ENCODE results near the gene TLE6.
"Not testable (repeated sequence)": the region's sequence is repeated elsewhere in the genome, so short reads cannot be mapped to it uniquely, and the experiment has no call there.

The TLE6 gene

GRCh38 chr19:3035542-3036118 lies 58.3 kb downstream of the TLE6 start:
- Mint-ChIP-seq H3K4me1 (peaks cover 26% of the 10 kb centered on the region), H3K36me3 (no peaks in the 10 kb centered on the region), H3K27me3 (peaks cover 58% of the 10 kb centered on the region), H3K9me3 (no peaks in the 10 kb centered on the region), H3K4me3 (peak overlapping the region; percentile 75), H3K27ac (peak overlapping the region; percentile 96)
- CTCF ChIA-PET = interaction anchor here (0.6 to 2.5 kb wide), 5 partner anchors 68 to 182 kb away, joined by 3 to 12 read pairs (median 6); no protein-coding TSS in a partner anchor
- peak; percentile 97 for DNase-seq

GRCh38 chr19:3036119-3036976 lies 59.0 kb downstream of the TLE6 start:
- H3K36me3 Mint-ChIP-seq = no peaks in the 10 kb centered on the region
- CTCF ChIA-PET = interaction anchor here (0.8 to 2.5 kb wide), 4 partner anchors 68 to 174 kb away, joined by 3 to 12 read pairs (median 6); no protein-coding TSS in a partner anchor
- H3K4me3 Mint-ChIP-seq = peak overlapping the region; percentile 75
- no peaks in the 10 kb centered on the region for H3K9me3 Mint-ChIP-seq
- peak; percentile 90 for DNase-seq
- H3K4me1 Mint-ChIP-seq = peaks cover 26% of the 10 kb centered on the region
- peaks cover 53% of the 10 kb centered on the region for H3K27me3 Mint-ChIP-seq
- H3K27ac Mint-ChIP-seq = peak overlapping the region; percentile 96

GRCh38 chr19:3036977-3037544 lies 59.7 kb downstream of the TLE6 start:
- H3K4me3 Mint-ChIP-seq = peak overlapping the region; percentile 75
- not testable (repeated sequence) for H3K9me3 Mint-ChIP-seq, DNase-seq, H3K36me3 Mint-ChIP-seq
- H3K27me3 Mint-ChIP-seq = peaks cover 51% of the 10 kb centered on the region
- CTCF ChIA-PET = interaction anchor here (1.1 to 2.5 kb wide), 3 partner anchors 67 to 86 kb away, joined by 3 to 12 read pairs (median 6); no protein-coding TSS in a partner anchor
- peak overlapping the region; percentile 96 for H3K27ac Mint-ChIP-seq
- peaks cover 26% of the 10 kb centered on the region for H3K4me1 Mint-ChIP-seq

GRCh38 chr19:3038214-3038613 lies 60.9 kb downstream of the TLE6 start:
- DNase-seq = no peak
- Mint-ChIP-seq H3K27me3 (peaks cover 46% of the 10 kb centered on the region), H3K4me3 (no peak overlapping the region), H3K9me3 (no peaks in the 10 kb centered on the region), H3K27ac (no peak overlapping the region), H3K4me1 (peaks cover 30% of the 10 kb centered on the region), H3K36me3 (no peaks in the 10 kb centered on the region)
- CTCF ChIA-PET = interaction anchor here (1.1 kb wide), 1 partner anchor 66 kb away, joined by 3 read pairs; no protein-coding TSS in a partner anchor

- CTCF ChIA-PET = no interaction called here
- peaks cover 43% of the 10 kb centered on the region for H3K27me3 Mint-ChIP-seq
- no peaks in the 10 kb centered on the region for H3K36me3 Mint-ChIP-seq
- H3K4me3 Mint-ChIP-seq = no peak overlapping the region
- H3K4me1 Mint-ChIP-seq = peaks cover 27% of the 10 kb centered on the region
- H3K9me3 Mint-ChIP-seq = no peaks in the 10 kb centered on the region
- DNase-seq = no peak
- no peak overlapping the region for H3K27ac Mint-ChIP-seq
Observed at GRCh38 chr19:3039125-3039524, 61.8 kb downstream of the TLE6 start.

GRCh38 chr19:3039641-3040077 lies 62.3 kb downstream of the TLE6 start:
- H3K9me3 Mint-ChIP-seq = no peaks in the 10 kb centered on the region
- peaks cover 22% of the 10 kb centered on the region for H3K4me1 Mint-ChIP-seq
- no peak overlapping the region for H3K27ac Mint-ChIP-seq
- no peaks in the 10 kb centered on the region for H3K36me3 Mint-ChIP-seq
- CTCF ChIA-PET = no interaction called here
- H3K4me3 Mint-ChIP-seq = no peak overlapping the region
- peaks cover 40% of the 10 kb centered on the region for H3K27me3 Mint-ChIP-seq
- no peak for DNase-seq

- DNase-seq = no peak
- peaks cover 47% of the 10 kb centered on the region for H3K27me3 Mint-ChIP-seq
- H3K4me1 Mint-ChIP-seq = peaks cover 13% of the 10 kb centered on the region
- no peaks in the 10 kb centered on the region for H3K9me3 Mint-ChIP-seq
- no peaks in the 10 kb centered on the region for H3K36me3 Mint-ChIP-seq
- no peak overlapping the region for H3K27ac Mint-ChIP-seq
- H3K4me3 Mint-ChIP-seq = no peak overlapping the region
- CTCF ChIA-PET = interaction anchor here (0.6 kb wide), 1 partner anchor 50 kb away, joined by 4 read pairs; no protein-coding TSS in a partner anchor
Observed at GRCh38 chr19:3041327-3041726, 64.0 kb downstream of the TLE6 start.

GRCh38 chr19:3041761-3042620 lies 64.6 kb downstream of the TLE6 start:
- Mint-ChIP-seq H3K36me3 (no peaks in the 10 kb centered on the region), H3K9me3 (no peaks in the 10 kb centered on the region), H3K4me3 (no peak overlapping the region), H3K27ac (no peak overlapping the region), H3K27me3 (peaks cover 51% of the 10 kb centered on the region), H3K4me1 (peaks cover 6% of the 10 kb centered on the region)
- CTCF ChIA-PET = interaction anchor here (0.6 to 1.0 kb wide), 2 partner anchors 49 to 66 kb away, joined by 3 to 4 read pairs; no protein-coding TSS in a partner anchor
- DNase-seq = no peak

GRCh38 chr19:3042621-3043267 lies 65.4 kb downstream of the TLE6 start:
- H3K36me3 Mint-ChIP-seq = no peaks in the 10 kb centered on the region
- CTCF ChIA-PET = interaction anchor here (1.0 kb wide), 1 partner anchor 66 kb away, joined by 3 read pairs; no protein-coding TSS in a partner anchor
- H3K27ac Mint-ChIP-seq = no peak overlapping the region
- DNase-seq = no peak
- H3K4me3 Mint-ChIP-seq = no peak overlapping the region
- H3K9me3 Mint-ChIP-seq = no peaks in the 10 kb centered on the region
- peaks cover 57% of the 10 kb centered on the region for H3K27me3 Mint-ChIP-seq
- H3K4me1 Mint-ChIP-seq = peaks cover 8% of the 10 kb centered on the region

Data from activated naive CD4-positive, alpha-beta T cell treated with anti-CD3 and anti-CD28 coated beads, Interleukin-2, amount 10 ng/mL, durations not matched to agents 7 days and 5 days (primary cell).